NCI-H1436 treated with DMSO at 0.1 percent for 48 hours (cell line): ENCODE results near the gene GLRX3.

Experiments used
- DNase-seq: peaks from one replicate; lab custom pipeline; 2025; lab: John Stamatoyannopoulos, UW

The GLRX3 gene

GRCh38 chr10:130208807-130209206 is 72.6 kb downstream of the GLRX3 start:
- no peak for DNase-seq

- no peak for DNase-seq
Observed at GRCh38 chr10:130212746-130213145, 76.6 kb downstream of the GLRX3 start.

GRCh38 chr10:130213286-130214080 is 77.3 kb downstream of the GLRX3 start:
- DNase-seq: no peak

- no peak for DNase-seq
Observed at GRCh38 chr10:130214431-130214830, 78.2 kb downstream of the GLRX3 start.

- no peak for DNase-seq
Observed at GRCh38 chr10:130215151-130215930, 79.2 kb downstream of the GLRX3 start.

GRCh38 chr10:130215931-130216231 is 79.7 kb downstream of the GLRX3 start:
- no peak for DNase-seq

GRCh38 chr10:130218181-130218641 is 82.0 kb downstream of the GLRX3 start:
- DNase-seq: no peak

GRCh38 chr10:130218936-130219335 is 82.7 kb downstream of the GLRX3 start:
- no peak for DNase-seq

GRCh38 chr10:130220251-130221185 is 84.3 kb downstream of the GLRX3 start:
- DNase-seq: no peak

- DNase-seq: no peak
Observed at GRCh38 chr10:130221456-130222375, 85.5 kb downstream of the GLRX3 start.

GRCh38 chr10:130222381-130222780 is 86.2 kb downstream of the GLRX3 start:
- DNase-seq: no peak

GRCh38 chr10:130224228-130224627 is 88.0 kb downstream of the GLRX3 start:
- DNase-seq: no peak

- no peak for DNase-seq
Observed at GRCh38 chr10:130226012-130226411, 89.8 kb downstream of the GLRX3 start.

- no peak for DNase-seq
Observed at GRCh38 chr10:130227883-130228282, 91.7 kb downstream of the GLRX3 start.
